Measurements from ENCODE around the gene KLHL29.

GRCh38 chr2:23426263-23426905, 41.4 kb downstream of the KLHL29 start:
- TF ChIP-seq CTCF (IDR thresholded peaks at IDR 0.05; ENCODE audit: low read depth, low read length) (no peak), MYC (IDR thresholded peaks at IDR 0.05; ENCODE audit: low read depth, low read length) (no peak)

Data from NB4 (cell line).